Measurements from ENCODE around the gene R3HDM4. TPM values are rescaled to one million over a fixed set of nuclear protein-coding genes. Genes with fewer than 3 reads are reported as not detected.

The R3HDM4 gene
- total RNA-seq, result 20.3 and 28.8 TPM in 2 replicates

GRCh38 chr19:913080-913748, at the start of gene R3HDM4:
Gene R3HDM4 (minus strand): TSS chr19:913219. CDS start chr19:913157, 62 bp downstream.

GRCh38 chr19:925526-926322, 12.7 kb upstream of the R3HDM4 start, which contains the start of gene ARID3A:
Gene ARID3A (plus strand): TSS chr19:926035. CDS start chr19:929529, 3,494 bp downstream.

GRCh38 chr19:917323-918151, 4.5 kb upstream of the R3HDM4 start, which contains the start of gene KISS1R:
Gene KISS1R (plus strand): TSS chr19:917333. CDS start chr19:917503, 170 bp downstream.

GRCh38 chr19:892894-893689, 19.9 kb downstream of the R3HDM4 start, which contains the start of the genes MED16 and RNU6-9:
Gene MED16 (minus strand): TSS chr19:893187. CDS start chr19:891131, 2,056 bp downstream.
Gene RNU6-9 (plus strand): TSS chr19:893484.

GRCh38 chr19:858868-859843, 53.9 kb downstream of the R3HDM4 start, which contains the start of gene CFD:
Gene CFD (plus strand): TSS chr19:859664. CDS start chr19:859690, 26 bp downstream.

GRCh38 chr19:852136-853013, 60.6 kb downstream of the R3HDM4 start, which contains the start of gene ELANE:
Gene ELANE (plus strand): TSS chr19:852303. CDS start chr19:852329, 26 bp downstream.

Other genes starting within 250 kb of the R3HDM4 start
- gene FSTL3, start 236.8 kb downstream of the R3HDM4 start, total RNA-seq, result 55.3 and 185 TPM in 2 replicates
- gene PRSS57, start 217.8 kb downstream of the R3HDM4 start, total RNA-seq, result not detected in 2 replicates
- 5.2 and 18.2 TPM in 2 replicates for gene PALM, start 204.3 kb downstream of the R3HDM4 start, total RNA-seq
- gene MISP, start 162.1 kb downstream of the R3HDM4 start, total RNA-seq, result 0.10 and 0.13 TPM in 2 replicates
- 135 and 172 TPM in 2 replicates for gene PTBP1, start 115.8 kb downstream of the R3HDM4 start, total RNA-seq
- 0.30 TPM in 1 of 2 replicates, not detected in the other for gene PLPPR3, start 91.3 kb downstream of the R3HDM4 start, total RNA-seq
- gene AZU1, start 85.4 kb downstream of the R3HDM4 start, total RNA-seq, result 0.07 TPM in 1 of 2 replicates, not detected in the other
- 0.07 TPM in 1 of 2 replicates, not detected in the other for gene PRTN3, start 72.2 kb downstream of the R3HDM4 start, total RNA-seq
- 0.13 TPM in 1 of 2 replicates, not detected in the other for gene ELANE, start 60.9 kb downstream of the R3HDM4 start, total RNA-seq
- 1.1 and 9.3 TPM in 2 replicates for gene CFD, start 53.6 kb downstream of the R3HDM4 start, total RNA-seq
- 41.2 and 43.0 TPM in 2 replicates for gene MED16, start 20.0 kb downstream of the R3HDM4 start, total RNA-seq
- not detected in 2 replicates for gene RNU6-9, start 19.7 kb downstream of the R3HDM4 start, total RNA-seq
- gene KISS1R, start 4.1 kb upstream of the R3HDM4 start, total RNA-seq, result not detected in 2 replicates
- 15.4 and 16.1 TPM in 2 replicates for gene ARID3A, start 12.8 kb upstream of the R3HDM4 start, total RNA-seq
- gene WDR18, start 71.1 kb upstream of the R3HDM4 start, total RNA-seq, result 26.5 and 34.7 TPM in 2 replicates
- 0.20 and 1.7 TPM in 2 replicates for gene GRIN3B, start 87.2 kb upstream of the R3HDM4 start, total RNA-seq
- gene TMEM259, start 107.9 kb upstream of the R3HDM4 start, total RNA-seq, result 91.7 and 118 TPM in 2 replicates
- gene RNU6-2, start 108.3 kb upstream of the R3HDM4 start, total RNA-seq, result not detected in 2 replicates
- gene CNN2, start 113.4 kb upstream of the R3HDM4 start, total RNA-seq, result 200 and 242 TPM in 2 replicates
- 6.5 and 7.7 TPM in 2 replicates for gene ABCA7, start 126.9 kb upstream of the R3HDM4 start, total RNA-seq
- gene ARHGAP45, start 153.9 kb upstream of the R3HDM4 start, total RNA-seq, result 0.65 and 2.1 TPM in 2 replicates
- 103 and 125 TPM in 2 replicates for gene POLR2E, start 182.2 kb upstream of the R3HDM4 start, total RNA-seq
- 171 and 174 TPM in 2 replicates for gene GPX4, start 190.8 kb upstream of the R3HDM4 start, total RNA-seq